Middle frontal gyrus (tissue), 1 donor: ENCODE data around the gene LIMS2.

Source experiments
- DNase-seq: peaks from one replicate; pipeline ENCODE4 v3.0.0-alpha.2; 2015; ENCODE audit warnings: low spot score; ENCODE audit errors: extremely low spot score

The LIMS2 gene

DNA sequence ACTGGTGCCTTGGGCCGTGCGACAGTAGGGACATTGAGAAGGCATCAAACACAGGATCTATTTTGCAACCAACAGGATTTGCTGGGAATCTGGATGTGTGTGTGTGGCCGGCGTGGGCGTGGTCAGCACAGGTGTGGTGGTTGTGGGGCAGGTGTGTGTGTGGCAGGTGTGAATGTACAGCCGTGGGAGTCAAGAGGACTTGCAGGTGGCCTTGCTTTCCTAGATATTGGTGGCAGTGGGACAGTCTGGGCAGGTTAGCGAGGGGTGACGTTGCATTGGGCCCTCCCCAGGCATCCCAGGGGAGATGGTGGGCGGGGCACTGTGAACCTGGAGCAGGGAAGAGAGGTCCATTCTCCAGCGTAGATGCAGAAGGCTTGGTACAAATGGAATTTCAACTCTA, 3.2 kb upstream of the LIMS2 start:
- no peak for DNase-seq

DNA sequence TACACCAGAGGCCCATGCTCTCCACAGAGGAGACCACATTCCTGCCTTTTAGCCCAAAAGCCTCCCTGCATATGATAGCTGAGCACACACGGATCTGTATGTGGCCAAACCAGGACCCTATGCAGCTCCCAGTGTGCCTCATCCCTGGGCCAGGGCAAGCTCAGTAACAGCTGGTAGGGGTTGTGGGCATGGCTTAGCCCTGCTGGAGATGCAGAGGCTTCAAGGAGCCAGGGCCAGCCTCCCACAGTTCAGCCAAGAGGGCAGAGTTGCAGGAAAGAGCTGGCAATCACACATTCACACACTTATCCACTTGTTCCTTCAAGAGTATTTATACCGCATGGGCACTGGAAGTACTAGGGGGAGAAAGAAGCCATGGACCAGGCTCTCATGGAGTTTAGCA, 1.6 kb upstream of the LIMS2 start:
- no peak for DNase-seq

- DNase-seq = no peak
Observed at GRCh38 chr2:127674241-127675209, 805 bp downstream of the LIMS2 start.

- no peak for DNase-seq
Observed at GRCh38 chr2:127673291-127674069, 1.9 kb downstream of the LIMS2 start.

DNA sequence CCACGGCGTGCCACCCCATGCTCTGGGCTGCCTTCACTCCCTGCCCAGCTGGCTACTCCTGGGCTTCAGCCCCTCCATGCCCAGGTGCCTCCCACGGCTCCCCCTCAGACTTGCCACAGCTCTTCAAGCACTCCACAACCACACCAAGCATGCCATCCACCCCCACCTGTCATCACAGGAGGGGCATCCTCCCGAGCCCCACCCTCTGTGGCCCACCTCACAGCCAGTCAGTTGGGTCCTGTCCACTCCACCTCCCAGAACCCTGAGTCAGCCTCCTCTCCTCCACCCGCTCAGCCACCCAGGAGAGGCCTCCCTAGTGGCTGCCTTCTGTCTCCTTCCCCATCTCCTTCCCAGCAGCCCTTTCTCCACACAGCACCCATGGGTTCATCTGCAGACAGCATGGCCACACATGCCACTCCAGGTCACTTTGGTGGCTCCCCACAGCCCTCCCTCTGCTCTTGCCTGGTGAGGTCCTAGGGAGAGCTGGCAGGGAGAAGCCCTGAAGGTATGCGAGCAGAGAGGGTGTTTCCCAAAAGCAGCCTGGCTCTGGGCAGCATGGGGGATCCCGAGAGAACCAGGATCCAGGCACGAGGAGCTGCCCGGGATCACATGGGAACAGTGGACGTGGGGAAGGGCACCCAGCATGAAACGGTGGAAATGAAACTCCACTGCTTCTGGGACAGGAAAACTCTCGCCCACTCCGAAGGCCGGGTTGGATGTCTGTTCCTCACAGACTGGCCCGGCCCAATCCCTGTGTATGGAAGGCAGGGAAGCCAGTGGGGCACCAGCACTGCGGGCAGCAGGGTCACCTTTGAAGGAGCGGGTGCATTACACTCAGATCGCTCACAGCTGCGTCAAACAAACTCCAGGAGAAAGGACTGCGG, 2.7 kb downstream of the LIMS2 start:
- no peak for DNase-seq

GRCh38 chr2:127671557-127672302, 3.6 kb downstream of the LIMS2 start:
- no peak for DNase-seq

DNA sequence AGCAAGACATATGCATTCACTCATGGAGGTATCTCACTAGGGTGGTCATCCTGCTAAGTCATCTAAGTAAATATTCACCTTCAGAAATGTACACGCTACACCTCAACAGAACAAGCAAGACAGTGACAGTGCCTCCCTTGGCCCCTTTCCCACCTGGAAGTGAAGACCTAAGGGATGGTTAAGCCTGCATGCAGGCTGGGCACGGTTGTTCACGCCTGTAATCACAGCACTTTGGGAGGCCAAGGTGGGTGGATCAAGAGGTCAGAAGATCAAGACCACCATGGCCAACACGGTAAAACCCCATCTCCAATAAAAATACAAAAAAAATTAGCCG, 4.4 kb downstream of the LIMS2 start:
- DNase-seq = no peak

DNA sequence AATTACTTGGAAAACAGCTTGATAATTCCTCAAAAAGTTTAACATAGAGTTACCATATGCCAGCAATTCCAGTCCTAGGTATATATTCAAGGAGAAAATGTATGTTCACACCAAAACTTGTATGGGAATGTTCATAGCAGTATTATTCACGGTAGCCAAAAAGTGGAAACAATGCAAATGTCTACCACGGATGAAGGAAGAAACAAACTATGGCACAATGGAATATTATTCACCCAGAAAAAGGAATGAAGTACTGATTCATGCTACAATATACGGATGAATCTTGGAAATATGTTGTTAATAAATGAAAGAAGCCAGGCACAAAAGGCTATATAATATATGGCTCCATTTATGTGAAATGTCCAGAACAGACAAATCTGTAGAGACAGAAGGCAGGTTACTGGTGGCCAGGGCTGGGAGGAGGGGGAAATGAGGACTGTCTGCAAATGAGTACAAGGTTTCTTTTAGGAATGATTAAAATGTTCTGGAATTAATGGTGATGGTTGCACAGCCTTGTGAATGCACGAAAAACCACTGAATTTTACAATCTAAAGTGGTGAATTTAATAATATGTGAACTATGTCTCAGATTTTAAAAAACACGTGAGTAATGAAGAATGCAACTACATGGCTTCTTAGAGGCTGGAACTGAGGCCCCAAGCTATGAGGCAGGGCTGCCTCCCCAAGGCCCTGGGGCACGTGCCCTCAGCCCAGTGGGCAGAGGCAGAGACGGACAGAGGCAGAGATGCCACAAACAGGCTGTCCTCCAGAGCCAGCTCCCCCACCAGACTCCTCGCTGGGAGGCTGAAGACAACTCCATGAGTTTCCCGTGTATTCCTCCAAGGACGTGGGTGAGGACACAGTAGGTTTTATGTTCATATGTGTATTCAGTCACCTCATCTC, 5.0 kb downstream of the LIMS2 start:
- no peak for DNase-seq

GRCh38 chr2:127669056-127669455, 6.3 kb downstream of the LIMS2 start:
- DNase-seq = no peak

DNA sequence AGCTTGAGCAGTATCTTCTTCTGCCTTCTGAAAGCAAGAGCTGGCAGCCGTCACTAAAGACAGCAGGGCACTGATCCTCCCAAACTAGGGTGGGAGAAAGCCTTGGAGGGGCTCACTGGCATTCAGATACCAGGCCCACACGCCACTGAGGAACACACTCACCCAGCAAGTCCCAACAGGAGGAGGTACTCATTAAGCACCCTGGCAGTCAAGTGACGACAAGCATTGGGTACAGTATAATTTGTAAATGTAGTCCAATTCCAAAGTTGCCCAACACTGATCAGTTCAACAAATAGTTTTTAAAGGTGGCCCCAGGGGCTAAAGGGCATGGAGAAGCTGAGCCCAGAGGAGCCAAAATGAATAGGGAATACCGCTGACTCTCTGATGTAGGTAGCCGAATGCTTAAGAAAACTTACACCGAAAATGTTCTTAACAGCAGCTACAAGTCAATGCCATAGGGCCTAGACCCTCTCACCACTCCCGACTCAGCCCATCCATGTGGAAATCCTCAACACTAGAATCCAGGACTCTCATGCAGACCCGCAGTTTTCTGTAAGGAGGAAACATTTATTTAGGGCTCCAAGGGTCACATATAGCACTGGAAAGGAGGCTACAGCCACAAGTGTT, 9.9 kb downstream of the LIMS2 start:
- DNase-seq = no peak

- no peak for DNase-seq
Observed at GRCh38 chr2:127664895-127665225, 10.5 kb downstream of the LIMS2 start.

DNA sequence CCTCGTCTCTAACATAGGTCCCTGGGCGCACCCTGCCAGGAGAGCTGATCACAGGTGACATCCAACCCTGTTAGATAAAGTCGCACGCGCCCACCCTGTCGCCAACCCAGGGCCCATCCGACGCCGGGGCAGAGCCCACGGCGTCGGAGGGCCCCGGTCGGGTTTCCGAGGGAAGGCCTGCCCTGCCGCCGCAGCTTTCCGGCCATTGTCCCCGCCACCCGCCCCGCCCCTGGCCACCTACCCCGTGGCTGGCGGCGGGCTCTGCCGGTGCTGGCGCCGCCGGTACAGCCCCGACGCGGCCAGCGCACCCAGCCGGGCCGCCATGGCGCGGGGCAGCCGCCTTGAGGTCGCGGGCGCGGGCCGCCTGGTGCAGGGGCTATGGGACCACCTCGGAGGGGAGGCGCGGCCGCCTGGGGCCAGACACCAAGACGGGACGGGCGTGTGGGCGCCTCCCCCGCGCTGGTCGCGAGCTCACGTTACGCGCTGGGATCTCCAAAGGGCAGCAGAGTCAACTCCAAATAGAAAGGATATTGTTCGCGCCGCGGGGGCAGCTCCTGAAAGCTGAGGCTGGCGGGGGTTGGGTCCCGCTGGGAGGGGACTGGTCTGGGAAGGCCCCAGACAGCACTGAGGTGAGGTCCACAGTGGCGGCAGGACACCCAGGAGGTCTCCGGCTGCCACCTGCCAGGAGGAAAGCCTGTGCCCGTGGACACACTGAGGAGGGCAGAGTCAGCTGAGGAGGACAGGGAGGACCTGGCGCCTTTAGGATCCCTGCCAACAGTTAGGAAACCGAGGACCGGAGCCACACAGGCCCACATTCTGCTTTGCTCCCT, 11.1 kb downstream of the LIMS2 start:
- DNase-seq = no peak

DNA sequence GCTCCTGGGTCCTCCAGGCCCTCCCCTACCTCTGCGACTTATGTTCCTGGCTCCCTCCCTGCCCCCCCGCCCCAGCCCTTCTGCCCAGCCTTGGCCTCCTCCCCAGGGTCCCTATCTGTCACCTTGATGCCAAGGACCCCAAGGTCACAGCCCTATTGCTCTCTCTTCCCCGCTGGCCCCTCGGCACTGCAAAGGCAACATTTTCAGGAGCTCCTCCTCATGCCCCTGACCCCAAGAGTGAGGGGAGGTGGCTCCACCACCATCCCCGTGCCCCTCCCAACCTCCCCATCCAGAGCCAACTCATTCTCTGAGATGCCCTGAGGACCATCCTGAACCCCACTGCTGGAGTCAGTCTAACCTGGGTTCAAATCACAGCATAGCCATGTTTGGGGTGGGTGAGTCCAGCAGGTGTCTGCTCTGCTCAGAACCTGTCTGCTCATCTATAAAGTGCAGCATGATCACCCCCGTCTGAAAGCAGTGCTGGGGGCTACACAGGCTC, 11.7 kb downstream of the LIMS2 start:
- no peak for DNase-seq

DNA sequence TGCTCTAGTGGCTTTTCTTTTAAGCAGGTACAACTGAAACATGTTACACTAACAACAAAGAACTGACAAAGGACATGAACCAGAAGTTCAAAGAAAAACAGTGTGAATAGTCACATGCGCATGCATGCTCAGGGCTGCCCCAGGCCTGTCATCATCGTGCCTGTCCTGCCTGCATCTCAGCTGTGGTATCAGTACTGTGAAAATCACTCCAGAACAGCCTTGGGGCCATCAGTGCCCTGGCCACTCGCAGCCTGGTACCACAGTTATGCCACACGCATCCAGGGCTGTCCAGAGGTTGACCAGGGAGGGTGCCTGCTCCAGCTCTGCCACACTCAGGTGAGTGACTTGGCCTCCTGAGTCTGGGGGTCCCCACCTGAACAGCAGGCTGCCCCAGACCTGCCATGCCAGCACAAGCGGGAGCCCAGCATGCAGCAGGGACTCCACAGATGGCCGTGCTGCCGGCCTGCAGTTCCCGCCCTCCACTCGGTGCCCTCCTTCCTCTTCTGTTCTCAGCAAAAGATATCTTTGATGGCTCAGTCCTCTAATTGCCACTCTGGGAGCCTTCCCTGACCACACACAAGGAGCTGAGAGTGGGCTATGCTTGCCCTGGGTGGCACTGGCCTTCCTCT, 12.3 kb downstream of the LIMS2 start:
- DNase-seq = no peak

DNA sequence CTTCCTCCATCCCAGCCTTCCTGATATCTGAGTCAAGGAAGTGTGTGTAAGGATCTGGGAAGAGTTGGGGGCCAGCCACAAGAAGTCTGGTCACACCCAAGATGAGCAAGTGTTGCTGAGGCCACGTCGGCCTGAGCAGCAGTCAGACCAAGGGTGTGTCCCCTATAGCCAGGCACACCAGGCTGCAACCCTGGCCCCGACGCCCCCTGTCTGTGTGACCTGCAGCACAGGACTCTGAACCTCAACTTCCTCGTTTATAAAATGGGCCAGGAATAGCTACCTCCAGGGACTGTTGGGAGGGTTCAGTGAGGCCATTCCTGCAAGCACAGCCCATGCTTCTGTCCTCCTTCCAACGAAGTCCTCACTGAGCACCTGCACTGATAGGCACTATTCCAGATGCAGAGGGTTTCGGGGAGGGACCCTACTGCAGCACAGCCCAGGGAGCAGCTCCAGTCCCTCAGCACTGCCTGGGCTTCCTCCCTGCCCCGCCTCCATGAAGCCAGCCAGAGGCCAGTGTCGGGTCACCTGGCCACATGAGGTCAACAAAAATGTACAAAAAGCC, 13.3 kb downstream of the LIMS2 start:
- no peak for DNase-seq

DNA sequence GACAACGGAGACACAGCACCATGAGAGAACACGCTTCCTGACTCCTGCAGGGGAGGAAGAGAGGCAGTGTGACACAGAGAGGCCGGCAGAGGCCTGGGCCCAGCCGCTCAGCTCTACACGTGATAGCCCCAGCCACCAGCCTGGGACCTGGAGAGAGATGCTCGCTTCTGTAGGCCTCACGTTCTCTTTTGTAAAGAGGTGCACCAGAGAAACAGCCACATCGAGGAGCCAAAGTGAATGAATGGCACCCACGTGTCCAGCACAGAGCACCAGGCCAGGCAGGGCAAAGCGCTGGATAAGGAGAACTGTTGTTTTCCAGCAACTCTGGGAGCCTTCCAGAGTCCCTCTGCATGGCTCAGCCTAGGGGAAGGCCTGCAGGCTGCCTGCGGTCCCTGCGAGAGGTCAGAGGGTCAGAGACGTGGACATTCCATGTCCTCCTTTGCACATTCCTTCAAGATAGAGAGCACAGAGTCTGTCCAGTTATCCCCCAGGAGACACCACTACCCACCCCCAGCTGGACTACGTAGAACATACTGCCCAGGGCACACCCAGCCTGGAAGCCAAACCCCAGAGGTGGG, 14.2 kb downstream of the LIMS2 start:
- no peak for DNase-seq

- DNase-seq = no peak
Observed at GRCh38 chr2:127660291-127660578, 15.1 kb downstream of the LIMS2 start.
